Measurements from ENCODE around the gene UBE2Q2. TPM values are rescaled to one million over a fixed set of nuclear protein-coding genes. Genes with fewer than 3 reads are reported as not detected.

UBE2Q2 gene
- total RNA-seq, 1 donor from 2014 or later = 21.2 TPM

DNA sequence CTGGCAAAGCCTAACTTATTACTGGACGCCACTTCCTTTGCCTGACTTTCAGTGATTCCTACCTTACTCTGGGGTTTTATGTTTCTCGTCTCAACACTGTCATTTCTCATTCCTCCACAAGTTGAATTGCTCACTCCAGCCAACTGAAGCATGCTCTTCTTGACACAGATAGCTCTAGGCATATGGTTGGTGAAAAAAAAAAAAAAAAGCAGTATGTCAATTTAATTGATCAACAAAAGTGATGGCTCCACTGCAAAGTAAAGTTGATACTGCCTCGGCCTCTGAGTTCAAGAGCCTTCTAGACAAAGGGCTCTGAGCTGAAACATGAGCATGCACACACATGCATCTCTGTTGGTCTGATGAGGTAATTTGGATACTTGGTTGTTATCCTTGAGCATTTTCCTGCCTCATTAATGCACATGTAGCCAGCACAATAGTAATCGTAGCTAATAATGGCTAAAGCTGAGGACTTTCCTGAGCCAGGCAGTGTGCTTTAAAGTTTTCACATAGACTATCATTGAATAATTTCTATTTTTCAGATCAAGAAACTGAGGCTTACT lies 21.4 kb upstream of the UBE2Q2 start:
- intact Hi-C loops (cut with micrococcal nuclease) = no loop called here
- ATAC-seq = no peak

DNA sequence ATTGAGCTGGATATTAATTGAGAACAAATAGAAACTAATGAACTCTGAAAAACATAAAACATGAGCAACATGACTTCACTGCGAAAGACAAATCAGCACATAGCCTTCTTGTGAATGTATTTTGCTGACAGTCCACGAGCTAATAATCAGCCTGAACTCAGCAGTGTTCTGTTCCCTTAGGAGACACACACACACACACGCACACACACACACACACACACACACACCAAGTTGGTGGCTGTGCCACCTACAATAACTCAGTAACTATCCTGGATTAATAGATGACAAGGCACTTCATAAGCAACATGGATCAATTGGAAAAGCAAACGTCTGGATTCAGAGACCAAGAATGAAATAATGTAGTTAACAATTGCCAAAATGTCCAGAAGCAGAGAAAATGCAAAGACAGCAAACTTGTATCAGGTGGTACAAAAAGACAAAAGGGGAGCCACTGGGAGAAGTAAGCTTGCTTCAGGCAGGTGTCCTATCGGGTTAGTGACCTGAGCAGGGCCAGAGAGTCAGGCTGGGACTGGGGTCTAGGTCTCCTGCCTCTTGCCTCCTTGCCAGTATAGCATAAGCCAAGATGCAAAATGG lies 20.5 kb upstream of the UBE2Q2 start:
- DNase-seq = no peak
- intact Hi-C loops (cut with micrococcal nuclease) = no loop called here
- ATAC-seq = no peak

More for the DNA sequence above, 21.4 kb upstream of the UBE2Q2 start:
- no peak for DNase-seq

DNA sequence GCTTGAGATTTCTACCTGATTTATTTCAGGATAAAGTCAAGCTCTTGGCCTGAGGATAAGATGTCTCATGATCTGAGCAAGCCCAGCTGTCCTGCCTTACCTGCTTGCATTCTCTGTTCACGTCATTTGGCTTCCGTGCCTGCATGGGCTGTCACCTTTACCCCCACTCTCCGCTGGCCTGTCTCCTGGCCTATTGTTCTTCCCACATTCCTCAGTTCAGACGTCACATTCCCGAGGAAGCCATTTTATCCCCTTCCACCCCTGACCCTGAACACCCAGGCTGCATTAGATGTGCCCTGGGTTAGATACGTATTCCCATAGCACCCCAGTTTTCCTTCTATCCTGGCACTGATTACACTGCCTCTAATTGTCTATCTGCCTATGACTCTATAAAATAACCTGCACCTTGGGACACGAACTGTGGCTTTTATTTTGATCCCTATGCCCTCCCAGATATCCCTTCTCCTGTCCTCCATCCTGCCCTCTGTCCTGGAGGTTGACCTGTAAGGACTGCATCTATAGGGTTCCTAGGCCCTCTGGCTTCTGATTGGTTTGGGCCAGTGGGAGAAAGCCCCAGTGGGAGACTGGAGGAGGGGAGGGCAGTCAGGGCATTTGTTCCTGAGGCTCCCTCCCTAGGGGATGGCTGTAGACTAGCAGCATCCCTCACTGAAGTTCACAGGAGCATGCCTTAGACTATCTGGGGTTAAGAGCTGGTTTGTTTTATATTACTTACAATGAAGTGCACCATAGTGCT lies 19.2 kb upstream of the UBE2Q2 start:
- intact Hi-C loops (cut with micrococcal nuclease) = no loop called here
- ATAC-seq = no peak

DNA sequence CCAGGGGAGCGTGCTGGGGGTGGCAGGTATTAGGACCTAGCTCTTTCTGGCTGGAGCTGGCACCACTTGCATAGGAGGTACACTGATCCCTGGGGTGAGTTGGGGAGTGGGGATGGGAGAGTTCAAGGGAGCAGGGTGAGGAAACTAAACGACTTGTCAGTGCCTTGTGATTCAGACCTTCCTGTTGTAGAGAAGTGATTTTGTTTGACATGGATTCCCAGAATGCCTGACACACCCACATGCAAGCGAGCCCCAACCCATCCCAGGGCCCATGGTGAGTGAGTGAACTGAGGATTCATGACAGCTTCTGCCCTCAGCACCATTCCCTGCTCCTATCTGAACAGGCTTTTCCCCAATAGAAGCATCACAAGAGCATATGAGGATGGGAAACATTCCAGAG lies 15.6 kb upstream of the UBE2Q2 start:
- intact Hi-C loops (cut with micrococcal nuclease) = no loop called here
- DNase-seq (no peak), ATAC-seq (no peak)

More for the DNA sequence above, 19.2 kb upstream of the UBE2Q2 start:
- no peak for DNase-seq

DNA sequence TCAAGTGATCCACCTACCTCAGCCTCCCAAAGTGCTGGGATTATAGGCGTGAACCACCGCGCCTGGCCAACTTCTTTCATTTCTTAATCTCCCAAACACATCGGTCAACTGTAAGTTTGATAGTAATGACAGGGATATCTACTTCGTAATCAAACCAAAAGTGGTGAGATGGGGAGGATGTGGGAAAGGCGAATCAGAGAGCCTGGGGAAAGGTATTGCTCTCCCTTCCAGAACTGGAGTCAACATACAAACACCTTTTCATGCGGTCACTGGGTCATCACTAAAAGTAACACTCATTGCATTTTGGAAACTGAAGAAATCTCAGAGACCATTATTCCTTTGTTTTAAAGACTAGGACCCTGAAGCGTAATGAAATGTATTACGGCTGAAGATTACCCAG lies 14.8 kb upstream of the UBE2Q2 start:
- ATAC-seq = no peak
- intact Hi-C loops (cut with micrococcal nuclease) = no loop called here
- no peak for DNase-seq

DNA sequence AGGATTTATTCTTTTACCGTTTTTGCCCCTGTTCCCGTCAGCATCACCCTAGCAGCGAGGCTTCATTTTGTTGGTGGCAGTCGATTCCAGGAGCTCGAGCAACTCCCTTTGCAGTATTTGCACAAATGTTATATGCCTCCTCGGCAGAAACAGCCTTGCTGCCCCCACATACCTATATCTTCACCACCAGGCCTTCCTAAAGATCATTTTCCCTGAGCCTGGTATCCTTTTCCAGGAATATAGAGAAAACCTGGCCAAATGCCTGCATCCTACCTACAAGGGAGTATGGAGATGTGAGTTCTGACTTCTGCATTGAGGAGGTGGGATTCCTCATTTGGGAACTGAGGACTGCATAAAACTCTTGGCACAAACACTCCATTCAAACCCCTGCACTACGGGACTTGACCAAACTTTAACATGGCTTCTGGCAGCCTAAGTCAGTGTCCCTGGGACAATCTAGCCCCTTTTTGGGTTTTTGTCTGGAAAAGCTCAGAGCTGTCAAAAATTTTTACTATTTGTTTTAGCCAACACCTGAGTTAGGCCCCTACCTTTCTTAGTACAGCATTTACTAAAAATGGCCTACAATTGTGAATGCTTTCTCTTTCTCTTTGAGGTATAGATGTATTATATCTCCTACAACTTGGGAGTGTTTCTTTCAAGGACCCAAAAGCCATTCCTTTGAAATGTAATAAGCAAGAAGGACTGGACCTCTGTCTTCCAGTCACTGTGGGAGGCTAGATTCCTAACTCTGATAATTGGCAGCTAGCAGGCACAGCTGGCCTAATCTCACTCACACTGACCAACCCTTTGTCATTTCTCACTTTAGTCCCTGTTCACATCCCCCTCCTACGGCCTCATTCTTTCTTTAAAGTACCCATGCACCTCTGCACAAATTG lies 12.1 kb upstream of the UBE2Q2 start:
- ATAC-seq (no peak), DNase-seq (no peak)
- intact Hi-C loops (cut with micrococcal nuclease) = no loop called here

DNA sequence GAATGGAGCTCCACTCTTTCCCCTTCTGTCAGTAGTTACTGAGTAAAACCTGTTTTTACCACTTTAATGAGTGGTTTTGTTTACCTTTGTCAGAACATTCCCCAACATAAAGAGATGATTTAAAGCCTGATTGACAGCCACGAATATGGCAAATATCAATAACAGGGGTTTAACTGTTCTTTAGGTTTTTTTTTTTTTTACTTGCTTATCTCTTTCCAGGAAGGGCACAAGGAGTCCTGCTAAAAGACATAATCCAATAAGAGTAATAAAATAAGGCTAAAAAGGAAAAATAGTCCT lies 11.5 kb upstream of the UBE2Q2 start:
- ATAC-seq (no peak), DNase-seq (no peak)
- intact Hi-C loops (cut with micrococcal nuclease) = no loop called here

DNA sequence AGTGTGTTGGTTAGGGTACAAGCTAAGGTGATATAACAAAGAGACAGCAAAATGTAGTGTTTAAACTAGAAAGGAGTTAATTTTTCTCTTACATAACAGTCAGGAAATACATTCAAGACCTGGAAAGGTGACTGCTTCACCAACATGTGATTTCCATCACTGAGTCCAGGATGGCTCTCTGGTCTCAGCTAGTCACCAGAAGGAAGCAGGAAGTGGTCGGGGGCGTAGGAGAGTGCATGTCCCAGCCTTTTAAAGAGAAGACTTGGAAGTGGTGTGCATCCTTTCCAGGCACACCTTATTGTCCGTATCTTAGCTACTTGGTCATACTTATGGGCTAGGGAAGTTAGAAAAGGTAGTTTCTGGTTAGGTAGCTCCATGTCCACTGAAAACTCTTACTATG lies 11.1 kb upstream of the UBE2Q2 start:
- intact Hi-C loops (cut with micrococcal nuclease) = no loop called here
- ATAC-seq = no peak
- DNase-seq = no peak

DNA sequence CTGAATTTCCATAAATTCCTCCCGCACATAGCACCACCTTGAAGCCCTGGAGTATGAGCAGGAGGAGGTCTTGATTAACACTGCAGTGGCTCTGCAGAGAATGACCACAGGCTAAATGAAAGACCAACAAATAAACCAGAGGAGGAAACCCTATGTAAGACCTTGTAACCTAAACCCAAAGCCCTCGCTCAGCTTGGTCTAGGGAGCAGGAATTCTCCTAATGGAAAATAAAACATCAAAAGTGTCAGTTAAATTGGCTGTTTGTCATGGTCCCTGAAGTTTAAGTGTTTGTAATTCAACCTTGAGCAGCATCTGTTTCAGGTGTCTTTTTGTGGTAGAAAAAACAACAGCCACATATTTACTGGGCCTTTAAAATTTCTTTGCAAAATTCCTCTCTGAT lies 9.2 kb upstream of the UBE2Q2 start:
- no peak for ATAC-seq
- intact Hi-C loops (cut with micrococcal nuclease) = no loop called here

DNA sequence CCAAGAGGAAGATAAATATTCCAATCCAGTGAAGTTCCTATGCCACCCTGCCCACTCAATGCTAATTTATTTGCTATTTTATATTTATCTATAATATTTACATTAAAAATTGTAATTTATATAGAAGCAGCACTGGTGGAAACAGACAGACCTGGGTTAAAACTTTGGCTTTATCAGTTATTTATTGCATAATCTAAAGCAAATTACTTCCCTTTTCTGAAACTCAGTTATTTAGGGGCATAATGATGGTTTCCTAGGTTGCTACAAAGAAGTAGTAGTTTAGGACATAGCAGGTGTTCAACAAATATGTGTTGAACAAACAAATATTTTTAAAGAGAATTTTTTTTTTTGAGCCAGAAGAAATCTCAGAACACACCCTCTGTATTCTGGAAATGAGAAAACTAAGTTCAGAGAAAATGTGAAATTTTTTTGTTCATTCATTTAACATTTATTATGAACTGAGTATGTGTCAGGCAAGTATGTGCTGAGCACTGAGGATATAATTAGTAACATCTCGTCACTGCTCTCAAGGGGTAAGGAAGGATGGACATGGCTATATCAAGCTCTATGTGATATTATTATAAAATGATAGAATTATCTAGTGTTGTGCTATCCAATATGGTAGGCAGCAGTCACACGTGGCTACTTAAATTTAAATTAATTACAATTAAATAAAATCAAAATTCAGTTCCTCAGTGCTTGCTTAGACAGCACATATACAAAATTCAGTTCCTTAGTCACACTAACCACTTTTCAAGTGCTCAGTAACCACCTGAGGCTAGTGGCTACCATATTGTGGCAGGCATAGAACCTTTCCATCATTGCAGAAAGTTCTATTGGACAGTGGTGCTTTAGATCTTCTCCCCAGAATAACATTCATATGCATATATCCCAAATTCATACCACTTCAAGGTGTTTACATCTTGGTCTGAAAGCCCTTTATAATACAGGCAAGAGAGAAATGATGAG lies 7.0 kb upstream of the UBE2Q2 start:
- DNase-seq (no peak), ATAC-seq (peak; percentile 70)
- intact Hi-C loops (cut with micrococcal nuclease) = no loop called here

More for the DNA sequence above, 9.2 kb upstream of the UBE2Q2 start:
- DNase-seq = no peak

DNA sequence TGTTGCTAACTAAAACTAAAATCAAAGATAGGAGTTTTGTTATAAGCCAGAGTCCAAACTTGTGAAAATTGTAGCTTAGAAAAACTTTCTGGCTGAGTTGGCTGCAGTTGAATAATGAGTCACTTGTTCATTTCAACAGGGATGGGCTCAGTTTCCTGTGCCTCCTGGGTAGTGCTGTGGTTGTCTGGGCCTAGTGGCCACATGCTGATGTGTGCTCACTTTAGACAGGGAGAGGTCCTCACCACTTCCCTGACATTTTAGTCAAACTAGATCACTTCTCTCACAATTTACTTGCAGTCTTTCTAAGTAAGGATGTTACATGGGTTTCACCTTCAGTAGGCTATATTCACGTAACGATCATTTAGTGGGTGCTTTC lies 6.3 kb upstream of the UBE2Q2 start:
- ATAC-seq (peak; percentile 64), DNase-seq (no peak)

DNA sequence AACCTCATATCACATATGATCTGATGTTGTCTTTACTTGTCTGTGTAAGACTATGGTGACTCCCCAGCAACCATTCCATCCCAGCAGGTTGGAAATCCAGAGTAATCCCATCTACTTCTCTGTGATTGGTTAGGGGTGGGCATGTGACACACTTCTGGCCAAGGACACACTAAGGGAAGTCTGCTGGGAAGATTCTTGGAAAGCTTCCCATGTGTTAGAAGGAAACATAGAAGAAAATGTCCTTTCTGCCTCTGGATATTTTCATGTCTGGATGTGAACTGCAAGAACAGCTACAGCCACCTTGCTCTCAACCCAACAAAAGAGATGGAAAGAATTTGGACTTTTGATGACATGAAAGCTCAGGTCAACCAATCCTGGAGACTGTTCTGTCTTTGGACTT lies 2.6 kb upstream of the UBE2Q2 start:
- intact Hi-C loops (cut with micrococcal nuclease) = no loop called here
- DNase-seq (no peak), ATAC-seq (peak; percentile 14)

More for the DNA sequence above, 6.3 kb upstream of the UBE2Q2 start:
- intact Hi-C loops (cut with micrococcal nuclease) = no loop called here

DNA sequence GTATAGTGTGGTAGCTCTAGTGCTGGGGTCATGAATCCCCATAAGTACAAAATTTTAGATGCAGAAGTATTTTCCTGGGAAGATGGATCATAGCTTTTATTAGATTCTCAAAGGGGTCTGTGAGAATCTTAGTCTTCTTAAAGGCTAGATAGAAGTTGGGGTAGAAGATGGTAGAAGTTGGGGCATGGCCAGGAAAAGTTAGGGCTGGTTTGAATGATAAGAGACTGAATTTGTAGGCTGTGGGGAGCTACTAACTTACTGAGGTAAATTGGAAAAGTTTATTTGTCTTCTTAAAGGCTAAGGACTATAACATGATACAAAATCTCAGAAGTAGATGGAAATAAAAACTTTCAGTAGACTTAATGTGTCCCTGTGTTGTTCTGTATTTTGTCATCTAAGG lies 1.6 kb upstream of the UBE2Q2 start:
- DNase-seq (no peak), ATAC-seq (no peak)
- intact Hi-C loops (cut with micrococcal nuclease) = no loop called here

DNA sequence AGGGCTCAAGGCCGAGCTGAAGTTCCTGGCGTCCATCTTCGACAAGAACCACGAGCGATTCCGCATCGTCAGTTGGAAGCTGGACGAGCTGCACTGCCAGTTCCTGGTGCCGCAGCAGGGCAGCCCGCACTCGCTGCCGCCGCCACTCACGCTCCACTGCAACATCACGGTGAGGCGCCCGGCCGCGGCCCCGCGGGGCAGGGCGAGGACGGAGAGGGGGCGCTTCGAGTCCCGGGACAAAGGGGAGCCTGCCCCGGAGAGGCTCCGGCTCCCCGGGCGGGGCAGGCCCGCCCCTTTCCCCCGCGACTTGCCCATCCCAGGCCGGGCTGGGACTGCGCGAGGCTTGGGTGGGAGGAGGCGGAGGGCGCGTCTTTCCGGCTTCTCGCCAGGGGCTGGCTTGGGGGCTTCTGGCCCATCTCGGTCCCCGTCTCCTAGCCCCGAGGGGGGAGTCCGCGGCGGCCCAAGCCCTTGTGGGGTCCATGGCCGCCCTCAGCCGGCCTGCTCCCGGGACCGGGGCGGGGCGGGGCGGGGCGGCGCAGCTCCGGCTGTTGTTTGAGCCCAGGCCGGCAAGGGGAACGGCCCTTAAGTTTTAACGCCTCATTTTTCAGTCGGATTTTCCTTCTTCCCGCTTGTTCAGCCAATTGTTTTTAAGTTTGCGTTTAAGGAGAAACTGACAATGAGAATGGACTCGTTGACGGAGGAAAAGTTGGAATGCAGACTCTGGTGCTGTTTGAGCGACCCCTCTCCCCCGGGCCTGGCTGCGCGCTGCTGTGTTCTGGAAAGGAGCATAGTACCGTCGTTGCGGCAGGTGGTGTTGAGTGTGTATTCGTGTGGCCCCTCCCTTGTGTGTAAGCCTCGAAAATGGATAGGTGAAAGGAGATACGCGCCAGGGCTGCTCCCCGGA lies 683 bp downstream of the UBE2Q2 start:
- ATAC-seq (peak; percentile 82), DNase-seq (peak; percentile 76)
- intact Hi-C loops (cut with micrococcal nuclease) = no loop called here

DNA sequence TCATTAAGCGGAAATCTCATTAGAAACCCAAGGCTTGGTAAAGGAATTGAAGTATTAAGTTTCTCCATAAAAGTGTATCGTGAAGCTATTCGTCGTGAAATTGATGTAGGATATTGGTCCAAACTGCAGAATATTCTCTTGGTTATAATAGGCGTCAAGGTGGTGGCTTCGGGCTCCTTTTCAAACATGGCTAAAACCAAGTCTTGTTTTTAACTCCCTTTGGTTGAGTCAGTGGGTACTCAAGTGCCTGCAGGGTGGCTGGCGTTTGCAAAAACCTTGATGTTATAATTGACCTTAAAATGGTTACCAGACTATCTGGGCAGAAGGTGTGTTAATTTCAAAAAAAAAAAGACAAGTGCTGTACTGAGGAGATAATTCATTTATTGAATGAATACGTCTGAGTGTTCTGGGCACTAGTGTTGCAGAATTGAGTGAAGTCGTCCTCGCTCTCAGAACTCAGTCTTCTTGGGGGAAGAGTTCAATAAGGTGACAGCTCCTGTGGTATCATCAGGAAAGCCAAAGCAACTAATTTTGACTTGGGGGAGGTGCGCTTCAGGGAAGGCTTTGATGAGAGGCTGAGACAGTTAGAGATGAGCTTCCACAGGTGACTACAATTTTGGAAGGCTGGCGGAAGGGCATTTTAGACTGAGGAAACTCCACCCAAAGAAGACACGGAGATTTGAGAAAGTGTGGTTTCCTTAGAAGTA lies 1.5 kb downstream of the UBE2Q2 start:
- DNase-seq (no peak), ATAC-seq (no peak)
- intact Hi-C loops (cut with micrococcal nuclease) = no loop called here

DNA sequence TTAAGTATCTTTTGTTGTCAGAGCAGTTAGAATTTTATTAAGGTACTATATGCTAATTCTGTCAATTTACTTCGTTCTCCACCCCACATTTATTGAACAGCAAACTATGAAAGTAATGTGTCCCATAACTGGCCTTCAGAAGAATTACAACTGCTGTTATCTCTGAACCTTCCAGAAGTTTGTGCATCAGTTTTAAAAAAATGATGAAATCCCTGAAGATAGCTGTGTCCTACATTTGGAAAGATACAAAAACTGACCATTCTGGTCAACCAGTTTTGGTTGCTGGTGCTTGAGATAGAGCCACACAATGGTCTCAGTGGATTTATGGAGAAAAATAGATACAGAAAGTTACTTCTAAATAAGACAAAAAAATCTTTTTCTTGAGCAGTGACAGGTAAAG lies 5.9 kb downstream of the UBE2Q2 start:
- DNase-seq = no peak
- intact Hi-C loops (cut with micrococcal nuclease) = no loop called here
- no peak for ATAC-seq

DNA sequence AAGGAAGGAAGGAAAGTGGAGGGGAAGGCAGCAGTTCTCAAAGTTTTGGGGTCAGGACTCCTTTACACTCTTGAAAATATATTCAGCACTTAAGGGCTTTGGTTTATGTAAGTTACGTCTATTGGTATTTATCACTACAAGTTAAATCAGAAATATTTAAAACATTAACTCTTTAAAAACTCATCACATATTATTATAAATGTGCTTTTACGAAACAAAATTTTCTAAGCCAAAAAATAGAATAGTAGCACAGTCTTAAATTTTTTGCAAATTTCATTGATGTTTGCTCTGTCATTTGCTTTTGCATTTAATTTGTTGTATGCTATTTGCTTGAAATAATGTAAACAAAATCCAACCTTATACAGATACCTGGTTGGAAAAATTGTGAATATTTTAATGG lies 7.5 kb downstream of the UBE2Q2 start:
- ATAC-seq (no peak), DNase-seq (no peak)
- intact Hi-C loops (cut with micrococcal nuclease) = no loop called here

Data from left ventricle myocardium superior (tissue), 1 donor.